ENCODE results near the gene RANBP3. TPM values are rescaled to one million over a fixed set of nuclear protein-coding genes. Genes with fewer than 3 reads are reported as not detected.
A peak's percentile ranks its signal among the peaks of the same experiment; 100 is the strongest.
"Not testable (repeated sequence)": the region's sequence is repeated elsewhere in the genome, so short reads cannot be mapped to it uniquely, and the experiment has no call there.

Gene RANBP3
- total RNA-seq, 2 donors from 2014 or later = 96.5 to 119 TPM

- H3K27me3 Mint-ChIP-seq; DNase-seq (ENCODE audit: low spot score); H3K9me3 Mint-ChIP-seq; H3K36me3 Mint-ChIP-seq; H3K4me3 Mint-ChIP-seq; H3K27ac Mint-ChIP-seq; ATAC-seq: not testable (repeated sequence)
- peaks cover 23 to 24% of the 10 kb centered on the region in 2 donors for H3K4me1 Mint-ChIP-seq (ENCODE audit: low read depth in 2 of 2)
These were observed 7.9 kb upstream of the RANBP3 start for GRCh38 chr19:5985837-5986236.

GRCh38 chr19:5985098-5985783, 7.3 kb upstream of the RANBP3 start:
- H3K27ac Mint-ChIP-seq = no peak overlapping the region
- ATAC-seq = no peak
- peaks cover 24% of the 10 kb centered on the region in 2 donors for H3K4me1 Mint-ChIP-seq (ENCODE audit: low read depth in 2 of 2)
- no peak for DNase-seq (ENCODE audit: low spot score)
- H3K36me3 Mint-ChIP-seq = no peaks in the 10 kb centered on the region
- no peaks in the 10 kb centered on the region for H3K9me3 Mint-ChIP-seq
- H3K4me3 Mint-ChIP-seq = no peak overlapping the region
- peaks cover 0 to 3% of the 10 kb centered on the region in 2 donors for H3K27me3 Mint-ChIP-seq

- H3K9me3 Mint-ChIP-seq = no peaks in the 10 kb centered on the region
- no peak overlapping the region for H3K4me3 Mint-ChIP-seq
- ATAC-seq (no peak), DNase-seq (ENCODE audit: low spot score) (no peak)
- peaks cover 0 to under 1% of the 10 kb centered on the region in 2 donors for H3K27me3 Mint-ChIP-seq
- no peaks in the 10 kb centered on the region for H3K36me3 Mint-ChIP-seq
- no peak overlapping the region for H3K27ac Mint-ChIP-seq
- H3K4me1 Mint-ChIP-seq (ENCODE audit: low read depth in 2 of 2) = peaks cover 25 to 30% of the 10 kb centered on the region in 2 donors
These were observed 6.7 kb upstream of the RANBP3 start for GRCh38 chr19:5984600-5984999.

- DNase-seq (ENCODE audit: low spot score) (no peak), ATAC-seq (no peak)
- no peaks in the 10 kb centered on the region for H3K27me3 Mint-ChIP-seq
- peak overlapping the region; percentile 46 for H3K4me3 Mint-ChIP-seq
- no peaks in the 10 kb centered on the region for H3K36me3 Mint-ChIP-seq
- peaks cover 31 to 33% of the 10 kb centered on the region in 2 donors for H3K4me1 Mint-ChIP-seq (ENCODE audit: low read depth in 2 of 2)
- H3K9me3 Mint-ChIP-seq = no peaks in the 10 kb centered on the region
- H3K27ac Mint-ChIP-seq = peak overlapping the region; percentile 76 to 80
These were observed 5.5 kb upstream of the RANBP3 start for GRCh38 chr19:5983367-5983955.

GRCh38 chr19:5978606-5979552, 939 bp upstream of the RANBP3 start:
- peak overlapping the region; percentile 92 to 94 for H3K27ac Mint-ChIP-seq
- ATAC-seq = no peak
- no peaks in the 10 kb centered on the region for H3K9me3 Mint-ChIP-seq
- H3K27me3 Mint-ChIP-seq = no peaks in the 10 kb centered on the region
- peaks cover 54 to 58% of the 10 kb centered on the region in 2 donors for H3K4me1 Mint-ChIP-seq (ENCODE audit: low read depth in 2 of 2)
- peak overlapping the region; percentile 100 for H3K4me3 Mint-ChIP-seq
- peaks cover 7% of the 10 kb centered on the region for H3K36me3 Mint-ChIP-seq
- no peak for DNase-seq (ENCODE audit: low spot score)

- peaks cover 7% of the 10 kb centered on the region for H3K36me3 Mint-ChIP-seq
- peak in 1 of 2 donors; percentile 2 for ATAC-seq
- H3K4me1 Mint-ChIP-seq (ENCODE audit: low read depth in 2 of 2) = peaks cover 47 to 51% of the 10 kb centered on the region in 2 donors
- H3K9me3 Mint-ChIP-seq = no peaks in the 10 kb centered on the region
- H3K4me3 Mint-ChIP-seq = peak overlapping the region; percentile 100
- DNase-seq (ENCODE audit: low spot score) = no peak
- peak overlapping the region; percentile 92 to 94 for H3K27ac Mint-ChIP-seq
- no peaks in the 10 kb centered on the region for H3K27me3 Mint-ChIP-seq
These were observed 637 bp downstream of the RANBP3 start for GRCh38 chr19:5977222-5977784.

- Mint-ChIP-seq H3K4me3 (peak overlapping the region; percentile 100), H3K36me3 (peaks cover 7% of the 10 kb centered on the region), H3K27ac (peak overlapping the region; percentile 92 to 94), H3K27me3 (no peaks in the 10 kb centered on the region), H3K9me3 (no peaks in the 10 kb centered on the region), H3K4me1 (ENCODE audit: low read depth in 2 of 2) (peaks cover 50 to 56% of the 10 kb centered on the region in 2 donors)
- no peak for ATAC-seq
- DNase-seq (ENCODE audit: low spot score) = no peak
These were observed 1.2 kb downstream of the RANBP3 start for GRCh38 chr19:5976768-5977167.

- Mint-ChIP-seq H3K27ac (peak overlapping the region; percentile 92 to 94), H3K4me1 (ENCODE audit: low read depth in 2 of 2) (peaks cover 59 to 61% of the 10 kb centered on the region in 2 donors), H3K27me3 (no peaks in the 10 kb centered on the region), H3K36me3 (peaks cover 7% of the 10 kb centered on the region), H3K9me3 (no peaks in the 10 kb centered on the region), H3K4me3 (peak overlapping the region; percentile 100)
- no peak for DNase-seq (ENCODE audit: low spot score)
- no peak for ATAC-seq
These were observed 2.6 kb downstream of the RANBP3 start for GRCh38 chr19:5975388-5975728.

- DNase-seq (ENCODE audit: low spot score) (no peak), ATAC-seq (no peak)
- Mint-ChIP-seq H3K9me3 (no peaks in the 10 kb centered on the region), H3K36me3 (peaks cover 7% of the 10 kb centered on the region), H3K4me1 (ENCODE audit: low read depth in 2 of 2) (peaks cover 56 to 59% of the 10 kb centered on the region in 2 donors), H3K4me3 (peak overlapping the region; percentile 63), H3K27me3 (no peaks in the 10 kb centered on the region), H3K27ac (peak overlapping the region; percentile 92 to 94)
These were observed 3.1 kb downstream of the RANBP3 start for GRCh38 chr19:5974721-5975387.

GRCh38 chr19:5973867-5974635, 3.9 kb downstream of the RANBP3 start:
- H3K4me1 Mint-ChIP-seq (ENCODE audit: low read depth in 2 of 2) = peaks cover 51 to 57% of the 10 kb centered on the region in 2 donors
- DNase-seq (ENCODE audit: low spot score) (no peak), ATAC-seq (no peak)
- peak overlapping the region; percentile 63 for H3K4me3 Mint-ChIP-seq
- no peaks in the 10 kb centered on the region for H3K9me3 Mint-ChIP-seq
- no peaks in the 10 kb centered on the region for H3K27me3 Mint-ChIP-seq
- peak overlapping the region; percentile 25 to 94 for H3K27ac Mint-ChIP-seq
- peaks cover 7% of the 10 kb centered on the region for H3K36me3 Mint-ChIP-seq

GRCh38 chr19:5973376-5973775, 4.6 kb downstream of the RANBP3 start:
- no peak overlapping the region for H3K4me3 Mint-ChIP-seq
- H3K27me3 Mint-ChIP-seq = no peaks in the 10 kb centered on the region
- DNase-seq (ENCODE audit: low spot score) (no peak), ATAC-seq (no peak)
- no peak overlapping the region for H3K27ac Mint-ChIP-seq
- no peaks in the 10 kb centered on the region for H3K9me3 Mint-ChIP-seq
- H3K36me3 Mint-ChIP-seq = peaks cover 7% of the 10 kb centered on the region
- peaks cover 56 to 58% of the 10 kb centered on the region in 2 donors for H3K4me1 Mint-ChIP-seq (ENCODE audit: low read depth in 2 of 2)

- Mint-ChIP-seq H3K4me1 (ENCODE audit: low read depth in 2 of 2) (peaks cover 61 to 64% of the 10 kb centered on the region in 2 donors), H3K36me3 (peaks cover 7% of the 10 kb centered on the region), H3K27me3 (no peaks in the 10 kb centered on the region), H3K27ac (peak overlapping the region in 1 of 2 donors; percentile 58), H3K4me3 (no peak overlapping the region), H3K9me3 (no peaks in the 10 kb centered on the region)
- DNase-seq (ENCODE audit: low spot score) (no peak), ATAC-seq (no peak)
These were observed 5.6 kb downstream of the RANBP3 start for GRCh38 chr19:5972355-5972731.

Measured in natural killer cell treated with Interleukin-12 subunit alpha and Interleukin-12 subunit beta and Interleukin-15 and Interleukin-18, amount 100 ng/mL, for 72 hours (primary cell).